Measurements from ENCODE around the gene C1QTNF8.

The C1QTNF8 gene

GRCh38 chr16:1090620-1091587 is 5.1 kb downstream of the C1QTNF8 start:
- no peak for TF ChIP-seq ISL1 (CRISPR knock-in tag; IDR thresholded peaks at IDR 0.05)
- TF ChIP-seq ZC3H10 (CRISPR knock-in tag; IDR thresholded peaks at IDR 0.05) = no peak
- TF ChIP-seq GLIS3 (CRISPR knock-in tag; IDR thresholded peaks at IDR 0.05) = no peak
- no peak for TF ChIP-seq TCF4 (CRISPR knock-in tag; IDR thresholded peaks at IDR 0.05; ENCODE audit: borderline replicate concordance)
- TF ChIP-seq ZNF8 (CRISPR knock-in tag; IDR thresholded peaks at IDR 0.05) = no peak
- no peak for TF ChIP-seq RARB (CRISPR knock-in tag; IDR thresholded peaks at IDR 0.05)
- TF ChIP-seq SNAI2 (CRISPR knock-in tag; IDR thresholded peaks at IDR 0.05) = no peak
- TF ChIP-seq ZNF70 (CRISPR knock-in tag; IDR thresholded peaks at IDR 0.05) = no peak
- TF ChIP-seq, protein P1, sequence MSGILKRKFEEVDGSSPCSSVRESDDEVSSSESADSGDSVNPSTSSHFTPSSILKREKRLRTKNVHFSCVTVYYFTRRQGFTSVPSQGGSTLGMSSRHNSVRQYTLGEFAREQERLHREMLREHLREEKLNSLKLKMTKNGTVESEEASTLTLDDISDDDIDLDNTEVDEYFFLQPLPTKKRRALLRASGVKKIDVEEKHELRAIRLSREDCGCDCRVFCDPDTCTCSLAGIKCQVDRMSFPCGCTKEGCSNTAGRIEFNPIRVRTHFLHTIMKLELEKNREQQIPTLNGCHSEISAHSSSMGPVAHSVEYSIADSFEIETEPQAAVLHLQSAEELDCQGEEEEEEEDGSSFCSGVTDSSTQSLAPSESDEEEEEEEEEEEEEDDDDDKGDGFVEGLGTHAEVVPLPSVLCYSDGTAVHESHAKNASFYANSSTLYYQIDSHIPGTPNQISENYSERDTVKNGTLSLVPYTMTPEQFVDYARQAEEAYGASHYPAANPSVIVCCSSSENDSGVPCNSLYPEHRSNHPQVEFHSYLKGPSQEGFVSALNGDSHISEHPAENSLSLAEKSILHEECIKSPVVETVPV (CRISPR knock-in tag; IDR thresholded peaks at IDR 0.05) = no peak
- no peak for TF ChIP-seq TSHZ2 (CRISPR knock-in tag; IDR thresholded peaks at IDR 0.05)
- no peak for TF ChIP-seq ZNF565 (CRISPR knock-in tag; conservative IDR thresholded peaks at IDR 0.05; ENCODE audit: low read depth)
- TF ChIP-seq, protein P2, sequence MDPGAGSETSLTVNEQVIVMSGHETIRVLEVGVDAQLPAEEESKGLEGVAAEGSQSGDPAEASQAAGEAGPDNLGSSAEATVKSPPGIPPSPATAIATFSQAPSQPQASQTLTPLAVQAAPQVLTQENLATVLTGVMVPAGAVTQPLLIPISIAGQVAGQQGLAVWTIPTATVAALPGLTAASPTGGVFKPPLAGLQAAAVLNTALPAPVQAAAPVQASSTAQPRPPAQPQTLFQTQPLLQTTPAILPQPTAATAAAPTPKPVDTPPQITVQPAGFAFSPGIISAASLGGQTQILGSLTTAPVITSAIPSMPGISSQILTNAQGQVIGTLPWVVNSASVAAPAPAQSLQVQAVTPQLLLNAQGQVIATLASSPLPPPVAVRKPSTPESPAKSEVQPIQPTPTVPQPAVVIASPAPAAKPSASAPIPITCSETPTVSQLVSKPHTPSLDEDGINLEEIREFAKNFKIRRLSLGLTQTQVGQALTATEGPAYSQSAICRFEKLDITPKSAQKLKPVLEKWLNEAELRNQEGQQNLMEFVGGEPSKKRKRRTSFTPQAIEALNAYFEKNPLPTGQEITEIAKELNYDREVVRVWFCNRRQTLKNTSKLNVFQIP (CRISPR knock-in tag; IDR thresholded peaks at IDR 0.05; ENCODE audit: borderline replicate concordance, low read depth) = no peak
- no peak for TF ChIP-seq BACH2 (CRISPR knock-in tag; IDR thresholded peaks at IDR 0.05; ENCODE audit: borderline replicate concordance)
- TF ChIP-seq OSR1 (CRISPR knock-in tag; IDR thresholded peaks at IDR 0.05) = no peak
- TF ChIP-seq, protein P3, sequence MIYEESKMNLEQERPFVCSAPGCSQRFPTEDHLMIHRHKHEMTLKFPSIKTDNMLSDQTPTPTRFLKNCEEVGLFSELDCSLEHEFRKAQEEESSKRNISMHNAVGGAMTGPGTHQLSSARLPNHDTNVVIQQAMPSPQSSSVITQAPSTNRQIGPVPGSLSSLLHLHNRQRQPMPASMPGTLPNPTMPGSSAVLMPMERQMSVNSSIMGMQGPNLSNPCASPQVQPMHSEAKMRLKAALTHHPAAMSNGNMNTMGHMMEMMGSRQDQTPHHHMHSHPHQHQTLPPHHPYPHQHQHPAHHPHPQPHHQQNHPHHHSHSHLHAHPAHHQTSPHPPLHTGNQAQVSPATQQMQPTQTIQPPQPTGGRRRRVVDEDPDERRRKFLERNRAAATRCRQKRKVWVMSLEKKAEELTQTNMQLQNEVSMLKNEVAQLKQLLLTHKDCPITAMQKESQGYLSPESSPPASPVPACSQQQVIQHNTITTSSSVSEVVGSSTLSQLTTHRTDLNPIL (CRISPR knock-in tag; IDR thresholded peaks at IDR 0.05; ENCODE audit: low read depth) = no peak
- TF ChIP-seq PPARA (CRISPR knock-in tag; IDR thresholded peaks at IDR 0.05; ENCODE audit: borderline replicate concordance) = no peak
- no peak for TF ChIP-seq CSDC2 (CRISPR knock-in tag; IDR thresholded peaks at IDR 0.05)
- no peak for TF ChIP-seq PATZ1 (CRISPR knock-in tag; IDR thresholded peaks at IDR 0.05; ENCODE audit: borderline replicate concordance)
- TF ChIP-seq TOX (CRISPR knock-in tag; IDR thresholded peaks at IDR 0.05; ENCODE audit: borderline replicate concordance) = no peak
- no peak for ATAC-seq

DNA sequence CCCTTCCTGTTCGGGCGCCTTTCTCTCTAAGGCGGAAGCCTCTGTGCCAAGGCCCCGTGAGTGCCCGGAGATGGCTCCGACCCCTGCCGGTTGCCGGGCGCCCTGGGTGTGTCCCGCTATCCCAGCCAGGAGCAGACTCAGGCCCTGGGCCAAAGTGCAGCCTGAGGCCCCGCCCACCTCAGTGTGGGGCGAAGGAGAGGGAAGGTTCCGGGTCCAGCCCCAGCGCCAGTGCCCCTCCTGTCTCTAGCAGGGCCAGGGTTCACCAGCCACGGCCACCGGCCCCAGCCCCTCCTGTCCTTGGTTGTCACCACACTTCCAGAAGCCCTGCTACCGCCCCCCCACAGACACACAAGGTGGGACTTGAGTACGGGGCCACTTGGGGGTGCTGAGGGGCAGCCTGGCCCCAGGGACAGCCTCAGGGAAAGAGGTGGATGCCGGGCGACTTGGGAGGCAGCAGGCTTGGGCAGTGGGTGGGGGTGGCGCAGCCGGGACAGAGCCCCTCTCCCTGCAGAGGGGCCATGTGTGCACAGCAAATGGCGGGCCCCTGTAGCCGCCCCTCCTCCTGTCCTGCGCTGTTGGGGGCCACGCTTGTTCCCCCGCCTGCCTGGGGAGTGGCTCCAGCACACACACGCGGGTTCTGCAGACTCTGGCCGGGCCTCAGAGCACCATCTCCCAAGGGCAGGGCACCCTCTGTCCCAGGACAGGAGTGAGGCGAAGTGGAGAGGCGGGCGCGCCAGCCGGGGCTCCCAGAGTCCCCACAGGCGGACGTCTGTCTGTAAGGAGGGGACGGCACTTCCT is 6.0 kb downstream of the C1QTNF8 start:
- no peak for ATAC-seq
- TF ChIP-seq TCF4 (CRISPR knock-in tag; IDR thresholded peaks at IDR 0.05; ENCODE audit: borderline replicate concordance) (no peak), ARNTL (CRISPR knock-in tag; IDR thresholded peaks at IDR 0.05; ENCODE audit: borderline replicate concordance, low read depth) (no peak), TSHZ2 (CRISPR knock-in tag; IDR thresholded peaks at IDR 0.05) (no peak), ZFP30 (CRISPR knock-in tag; IDR thresholded peaks at IDR 0.05) (no peak), ZNF8 (CRISPR knock-in tag; IDR thresholded peaks at IDR 0.05) (no peak), ZNF70 (CRISPR knock-in tag; IDR thresholded peaks at IDR 0.05) (no peak), OSR1 (CRISPR knock-in tag; IDR thresholded peaks at IDR 0.05) (no peak), ESRRG (CRISPR knock-in tag; IDR thresholded peaks at IDR 0.05) (no peak), RARB (CRISPR knock-in tag; IDR thresholded peaks at IDR 0.05) (no peak), TOX (CRISPR knock-in tag; IDR thresholded peaks at IDR 0.05; ENCODE audit: borderline replicate concordance) (no peak), CSDC2 (CRISPR knock-in tag; IDR thresholded peaks at IDR 0.05) (no peak), ZC3H10 (CRISPR knock-in tag; IDR thresholded peaks at IDR 0.05) (no peak), ZNF565 (CRISPR knock-in tag; conservative IDR thresholded peaks at IDR 0.05; ENCODE audit: low read depth) (no peak)
- TF ChIP-seq, protein P2 (CRISPR knock-in tag; IDR thresholded peaks at IDR 0.05; ENCODE audit: borderline replicate concordance, low read depth) = no peak

Measured in SK-N-SH treated with all-trans-retinoic acid at 6 μM for 48 hours (cell line).